Fibroblast of skin of right biceps (primary cell): Measurements from ENCODE around the gene PRDM15.

Experiments
- DNase-seq: peaks from one replicate; pipeline ENCODE4 v3.0.0-alpha.2; 2013

The PRDM15 gene

GRCh38 chr21:41861987-41862386 lies 17.2 kb downstream of the PRDM15 start:
- DNase-seq: no peak

DNA sequence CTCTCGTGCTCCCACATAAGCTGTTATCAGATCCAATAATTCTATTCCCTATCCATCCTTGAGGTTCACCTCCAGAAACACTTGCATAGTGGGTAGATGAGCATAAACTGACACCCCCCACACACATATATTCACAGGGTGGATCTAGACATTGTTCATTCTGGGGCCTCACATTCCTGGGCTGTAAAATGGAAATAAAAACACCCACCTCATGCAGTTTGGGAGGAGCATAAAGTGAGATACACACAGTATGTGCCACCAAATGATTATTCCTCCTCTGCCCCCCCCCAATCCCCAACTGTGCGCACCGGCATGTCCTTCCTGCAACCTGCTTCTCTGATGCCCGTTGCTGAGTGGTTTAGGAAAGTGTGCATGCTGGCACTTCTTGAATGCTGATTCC lies 17.9 kb downstream of the PRDM15 start:
- no peak for DNase-seq

GRCh38 chr21:41859297-41859980 lies 19.7 kb downstream of the PRDM15 start:
- DNase-seq: no peak

DNA sequence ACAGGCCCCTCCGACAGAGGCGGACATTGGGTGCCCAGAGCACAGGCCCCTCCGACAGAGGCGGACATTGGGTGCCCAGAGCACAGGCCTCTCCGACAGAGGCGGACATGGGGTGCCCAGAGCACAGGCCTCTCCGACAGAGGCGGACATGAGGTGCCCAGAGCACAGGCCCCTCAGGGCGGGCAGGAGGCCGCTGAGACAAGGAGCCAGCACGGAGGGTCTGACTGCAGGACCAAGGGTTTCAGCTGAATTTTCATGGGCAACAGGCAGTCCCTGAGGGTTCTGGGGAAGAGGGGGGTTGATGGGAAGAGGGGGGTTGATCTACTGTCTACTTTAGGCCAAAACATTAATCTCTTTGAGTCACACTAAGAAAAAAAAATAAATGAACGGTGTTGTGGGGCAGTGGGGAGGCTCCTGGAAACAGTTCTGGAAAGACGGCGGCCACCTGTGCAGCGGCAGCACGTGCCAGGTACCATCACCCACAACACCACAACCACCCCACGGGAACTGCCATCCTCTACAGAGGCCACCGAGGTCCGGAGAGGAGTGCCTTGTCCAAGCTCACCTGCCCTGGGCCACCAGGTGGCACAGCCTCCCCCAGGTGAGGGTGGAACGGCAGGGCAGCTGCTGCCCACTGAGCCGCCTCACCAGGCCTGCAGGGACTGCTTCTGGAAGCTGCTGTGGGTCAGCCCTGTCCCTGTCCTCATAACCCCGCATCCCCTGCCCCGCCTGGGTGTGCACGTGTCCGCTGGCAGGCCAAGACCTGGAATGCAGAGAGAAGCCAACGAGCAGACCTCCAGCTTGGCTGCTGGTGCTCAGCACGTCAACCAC lies 20.5 kb downstream of the PRDM15 start:
- DNase-seq: no peak

GRCh38 chr21:41857771-41858300 lies 21.3 kb downstream of the PRDM15 start:
- no peak for DNase-seq

DNA sequence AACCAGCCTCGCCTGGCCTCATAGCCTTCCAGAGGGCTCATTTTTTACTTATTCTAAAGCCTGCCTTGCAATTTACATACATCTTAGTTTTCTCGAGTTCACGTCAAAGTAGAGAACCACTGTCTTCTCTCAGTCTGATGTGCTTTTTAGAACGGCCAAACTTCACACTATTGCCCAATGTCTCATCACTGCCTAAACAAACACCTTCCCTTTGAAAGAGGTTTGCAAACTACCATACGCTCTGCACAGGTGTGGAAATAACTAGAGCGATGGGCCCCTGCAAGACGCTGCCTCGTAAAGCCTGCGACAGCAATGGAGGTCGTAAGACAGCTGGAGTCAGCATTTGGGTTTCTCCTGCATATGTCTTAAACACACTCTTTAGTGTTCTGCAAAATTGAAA lies 22.6 kb downstream of the PRDM15 start:
- DNase-seq: no peak

GRCh38 chr21:41854426-41854995 lies 24.6 kb downstream of the PRDM15 start:
- DNase-seq: no peak

DNA sequence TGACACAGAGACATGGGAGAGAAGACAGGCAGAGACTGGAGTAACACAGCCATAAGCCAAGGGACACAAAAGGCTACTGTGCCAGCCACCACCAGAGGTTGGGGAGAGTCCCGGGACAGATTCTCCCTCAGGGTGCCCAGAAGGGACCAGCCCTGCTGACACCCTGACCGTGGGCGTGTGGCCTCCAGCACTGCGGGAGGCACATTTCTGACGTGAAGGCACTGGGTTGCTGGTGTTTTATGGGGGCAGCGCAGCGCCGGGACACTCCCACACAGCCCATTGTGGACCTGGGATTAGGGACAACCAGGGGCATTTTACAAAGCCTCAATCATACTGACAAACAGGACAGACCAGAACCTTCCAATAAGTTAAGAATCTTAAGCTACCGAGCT lies 26.2 kb downstream of the PRDM15 start:
- DNase-seq: no peak

- DNase-seq: no peak
Observed at GRCh38 chr21:41852151-41852928, 26.8 kb downstream of the PRDM15 start.

DNA sequence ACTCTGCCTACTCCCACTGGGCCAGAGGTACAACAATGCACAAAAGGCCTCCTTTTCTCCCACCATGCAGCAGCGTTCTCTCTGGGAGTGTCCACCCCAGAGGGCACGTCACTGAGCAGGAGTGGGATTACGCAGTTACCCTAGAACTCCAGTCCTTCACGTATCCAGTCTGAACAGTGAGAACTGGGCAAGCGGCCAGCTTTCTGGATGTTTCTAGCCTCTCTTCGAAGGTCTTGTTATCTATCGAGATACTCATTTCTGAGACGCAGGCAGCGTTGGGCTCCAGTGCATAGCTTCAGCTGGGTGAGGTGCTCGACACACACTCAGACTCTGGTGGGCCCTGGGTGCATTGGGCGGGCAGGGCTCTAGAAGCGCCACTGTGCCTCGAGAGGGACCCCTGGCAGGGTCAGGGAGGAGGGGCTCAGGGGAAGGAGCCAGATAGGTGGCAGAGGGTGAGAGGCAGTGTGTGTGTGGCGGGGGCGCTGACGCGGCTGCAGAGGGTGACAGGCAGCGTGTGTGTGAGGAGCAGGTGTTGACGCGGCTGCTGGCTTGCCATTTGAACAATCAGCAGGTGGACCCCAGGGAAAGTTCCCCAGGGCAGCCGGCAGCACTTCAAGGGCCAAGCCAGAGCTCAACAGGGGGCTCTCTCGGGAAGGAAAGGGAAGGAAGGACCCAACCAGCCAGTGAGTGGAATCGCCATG lies 27.9 kb downstream of the PRDM15 start:
- no peak for DNase-seq

GRCh38 chr21:41850085-41850484 lies 29.1 kb downstream of the PRDM15 start:
- DNase-seq: no peak

- no peak for DNase-seq
Observed at GRCh38 chr21:41848958-41849580, 30.1 kb downstream of the PRDM15 start.

DNA sequence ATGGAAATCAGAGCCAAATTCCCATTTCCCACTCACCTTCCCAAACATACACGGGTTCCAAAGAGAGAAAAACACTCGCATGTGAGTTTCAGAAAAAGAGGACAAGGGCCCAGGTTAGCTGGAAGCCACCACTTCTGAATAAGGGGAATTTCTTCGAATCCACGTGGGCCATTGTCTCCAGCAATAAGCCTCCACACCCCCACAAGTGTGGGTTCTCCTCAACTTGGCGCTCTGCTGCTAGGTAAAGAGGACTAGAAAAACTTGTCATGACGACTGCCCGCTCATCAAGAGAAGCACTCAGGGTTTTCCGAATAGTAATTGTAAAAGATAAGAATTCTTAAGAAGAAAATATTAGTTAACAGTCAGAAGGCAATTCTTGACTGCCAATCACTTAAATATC lies 30.6 kb downstream of the PRDM15 start:
- DNase-seq: no peak

DNA sequence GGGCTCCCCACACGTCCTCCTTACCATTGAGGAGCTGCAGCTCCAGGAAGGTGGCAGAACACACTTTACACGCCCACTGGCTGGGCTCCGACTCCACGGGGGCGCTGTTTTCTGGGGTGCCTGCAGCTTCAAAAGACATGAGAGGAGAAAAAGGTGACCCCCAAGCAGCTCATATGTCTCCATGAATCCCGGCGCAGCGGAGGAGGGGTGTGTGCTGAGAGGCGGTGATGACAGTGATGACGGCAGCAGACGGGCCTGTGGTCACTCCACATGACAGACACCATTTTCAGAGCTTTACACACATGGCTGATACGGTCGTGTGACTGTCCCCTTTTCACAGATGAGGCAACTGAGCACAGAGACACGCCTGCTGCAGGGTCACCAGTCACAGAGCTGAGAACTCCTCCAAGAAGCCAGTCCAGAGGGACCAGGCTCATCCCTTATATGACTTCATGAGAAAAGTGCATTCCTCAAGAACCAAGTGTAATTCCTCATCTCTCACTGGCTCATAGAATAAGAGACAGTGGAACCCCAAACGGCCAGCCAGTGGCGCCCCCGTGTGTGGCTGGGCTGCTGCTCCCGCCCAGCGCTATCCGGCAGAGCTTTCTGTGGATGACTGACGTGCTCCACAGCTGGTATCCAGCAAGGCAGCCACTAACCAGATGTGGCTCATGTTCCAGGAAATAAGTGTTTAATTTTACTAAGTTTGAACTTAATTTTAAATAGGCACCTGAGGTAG lies 31.9 kb downstream of the PRDM15 start:
- peak; percentile 68 for DNase-seq

DNA sequence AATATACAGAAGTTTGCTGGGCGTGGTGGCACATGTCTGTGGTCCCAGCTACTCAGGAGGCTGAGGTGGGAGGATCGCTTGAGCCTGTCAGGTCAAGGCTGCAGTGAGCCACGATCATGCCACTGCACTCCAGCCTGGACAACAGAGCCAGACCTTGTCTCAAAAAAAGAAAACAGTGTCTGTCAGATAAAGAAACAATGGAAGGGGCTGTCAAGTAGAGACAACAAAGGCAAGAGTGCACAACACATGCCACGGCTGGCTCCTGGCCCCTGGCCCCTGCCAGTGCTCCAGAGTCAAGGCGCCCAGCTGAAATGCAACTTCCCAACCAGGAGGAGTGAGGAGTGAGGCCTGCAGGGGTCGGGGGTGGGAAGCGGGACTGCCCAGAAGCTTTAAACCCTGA lies 32.6 kb downstream of the PRDM15 start:
- DNase-seq: no peak

- DNase-seq: no peak
Observed at GRCh38 chr21:41846033-41846317, 33.2 kb downstream of the PRDM15 start.

GRCh38 chr21:41845310-41846032 lies 33.7 kb downstream of the PRDM15 start:
- DNase-seq: peak; percentile 31

- DNase-seq: no peak
Observed at GRCh38 chr21:41843584-41843983, 35.6 kb downstream of the PRDM15 start.

DNA sequence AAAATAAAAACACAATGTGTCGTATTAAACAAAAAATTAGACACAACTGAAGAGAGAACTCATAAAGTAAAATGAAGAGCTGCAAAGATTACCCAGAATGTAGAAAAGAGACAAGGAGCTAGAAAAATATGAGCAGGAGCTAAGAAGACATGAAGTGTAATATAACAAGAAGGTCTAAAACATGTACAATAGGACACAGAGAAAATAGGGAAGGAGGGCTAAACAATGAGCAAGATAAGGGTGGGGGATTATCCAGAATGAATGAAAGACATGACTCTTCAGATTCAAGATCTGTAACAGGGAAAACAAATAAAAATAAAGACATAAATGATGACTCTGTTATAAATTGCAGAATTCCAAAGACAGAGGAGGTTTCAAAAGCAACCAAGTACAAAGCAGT lies 38.3 kb downstream of the PRDM15 start:
- DNase-seq: no peak

DNA sequence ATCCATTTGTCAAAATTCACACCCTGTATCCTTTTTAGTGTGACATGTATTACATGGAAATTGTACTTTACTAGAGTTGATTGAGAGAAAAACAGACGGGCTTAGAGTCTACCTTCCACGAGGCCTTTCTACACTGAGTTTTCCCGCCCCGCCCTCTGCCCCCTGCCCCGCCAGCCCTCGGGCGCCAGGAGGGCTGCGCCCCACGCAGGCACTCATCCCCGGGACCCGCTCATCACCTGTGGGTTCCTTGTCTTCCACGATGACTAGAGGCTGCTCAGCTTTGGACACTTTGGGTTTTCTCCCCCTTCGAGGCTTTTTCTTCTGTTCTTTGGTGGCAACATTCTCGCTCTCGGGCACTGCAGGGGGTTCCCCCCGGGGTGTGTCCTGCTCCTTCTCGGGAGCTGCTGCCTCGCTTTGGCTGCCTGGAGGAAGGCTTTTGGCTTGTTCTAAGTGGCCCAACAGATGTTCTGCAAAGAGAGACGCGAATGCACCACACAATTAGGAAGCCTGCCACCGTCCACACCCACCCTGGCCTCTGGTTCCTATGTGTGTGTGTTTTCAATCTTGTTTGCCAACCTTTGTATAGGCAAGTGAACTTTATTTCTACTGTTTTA lies 39.6 kb downstream of the PRDM15 start:
- no peak for DNase-seq
